Ascending aorta (tissue), 2 donors: Measurements from ENCODE around the gene PTPRR. TPM values are rescaled to one million over a fixed set of nuclear protein-coding genes. Genes with fewer than 3 reads are reported as not detected.
A peak's percentile ranks its signal among the peaks of the same experiment; 100 is the strongest.

ENCODE experiments used
- DNase-seq, 2 donors: peaks; one replicate each; pipeline ENCODE4 v3.0.0-alpha.2; 2019; ENCODE audit warnings: low spot score in 2 of 2
- H3K27ac ChIP-seq, 2 donors: fragments of 200-600 bp; sonication (generic); one replicate each; pipeline ENCODE4 v1.5.1; 2016 to 2017; ENCODE audit warnings: mild to moderate bottlenecking in 1 of 2
- H3K27me3 ChIP-seq: fragments of 200-600 bp; sonication (generic); one replicate; pipeline ENCODE4 v1.5.1; 2017
- H3K36me3 ChIP-seq, 2 donors: fragments of 200-600 bp; sonication (generic); one replicate each; pipeline ENCODE4 v1.5.1; 2016
- H3K4me1 ChIP-seq, 2 donors: fragments of 200-600 bp; sonication (generic); one replicate each; pipeline ENCODE4 v1.5.1; 2016 to 2017; ENCODE audit warnings: mild to moderate bottlenecking in 1 of 2
- H3K4me3 ChIP-seq, 2 donors: fragments of 200-600 bp; sonication (generic); one replicate each; pipeline ENCODE4 v1.5.1; 2016 to 2017; ENCODE audit warnings: mild to moderate bottlenecking in 1 of 2
- H3K9me3 ChIP-seq, 2 donors: fragments of 200-600 bp; sonication (generic); one replicate each; pipeline ENCODE4 v1.5.1; 2016
- CTCF ChIP-seq, 3 experiments: fragments of 200-600 bp in 2 of 3; fragments of 450-650 bp in 1 of 3; sonication (generic) in 2 of 3; IDR thresholded peaks; one replicate each; pipeline ENCODE4 v1.5.1; 2016 to 2019; ENCODE audit warnings: antibody characterized with exemption in 3 of 3, mild to moderate bottlenecking in 1 of 3, moderate library complexity in 1 of 3
- intact Hi-C: fragments of 100-400 bp; cut with DNase I; formaldehyde crosslinking; loops from one replicate; pipeline ENCODE4 v1.15.1; 2023
- total RNA-seq: library from RNA; depleted of rRNA; stranded (reverse); fragments of >200 nt; gene quantifications from one replicate; pipeline ENCODE4 v1.1.0, GENCODE V29; 2016

The PTPRR gene
- total RNA-seq, 1 donor from 2014 or later, result not detected

- intact Hi-C loops, result loop anchor here (1.0 kb wide), 1 partner anchor 116 kb away; no protein-coding TSS in a partner anchor
- Histone ChIP-seq H3K36me3 (no peaks in the 10 kb centered on the region), H3K9me3 (no peaks in the 10 kb centered on the region), H3K4me3 (no peak overlapping the region), H3K4me1 (peaks cover 0 to 2% of the 10 kb centered on the region in 2 donors), H3K27ac (no peak overlapping the region), H3K27me3 (no peaks in the 10 kb centered on the region)
- TF ChIP-seq CTCF (IDR thresholded peaks at IDR 0.05), result peak in 2 of 3 experiments; percentile 26 to 39
- no peak for DNase-seq
These were observed 71.1 kb downstream of the PTPRR start for GRCh38 chr12:70849265-70849960.

GRCh38 chr12:70847871-70848270, 72.7 kb downstream of the PTPRR start:
- Histone ChIP-seq H3K9me3 (no peaks in the 10 kb centered on the region), H3K4me3 (no peak overlapping the region), H3K27me3 (no peaks in the 10 kb centered on the region), H3K27ac (no peak overlapping the region), H3K36me3 (no peaks in the 10 kb centered on the region), H3K4me1 (no peaks in the 10 kb centered on the region)
- intact Hi-C loops, result no loop called here
- no peak for DNase-seq
- no peak for TF ChIP-seq CTCF (IDR thresholded peaks at IDR 0.05)

- Histone ChIP-seq H3K4me3 (no peak overlapping the region), H3K9me3 (no peaks in the 10 kb centered on the region), H3K4me1 (no peaks in the 10 kb centered on the region), H3K36me3 (no peaks in the 10 kb centered on the region), H3K27me3 (no peaks in the 10 kb centered on the region), H3K27ac (no peak overlapping the region)
- intact Hi-C loops, result no loop called here
- TF ChIP-seq CTCF (IDR thresholded peaks at IDR 0.05), result no peak
- DNase-seq, result no peak
These were observed 75.3 kb downstream of the PTPRR start for GRCh38 chr12:70845268-70845667.

GRCh38 chr12:70843363-70843762, 77.2 kb downstream of the PTPRR start:
- no peak for DNase-seq
- Histone ChIP-seq H3K4me3 (no peak overlapping the region), H3K9me3 (no peaks in the 10 kb centered on the region), H3K27me3 (no peaks in the 10 kb centered on the region), H3K27ac (no peak overlapping the region), H3K4me1 (no peaks in the 10 kb centered on the region), H3K36me3 (no peaks in the 10 kb centered on the region)
- intact Hi-C loops, result no loop called here
- TF ChIP-seq CTCF (IDR thresholded peaks at IDR 0.05), result no peak

GRCh38 chr12:70842942-70843341, 77.6 kb downstream of the PTPRR start:
- Histone ChIP-seq H3K36me3 (no peaks in the 10 kb centered on the region), H3K4me3 (no peak overlapping the region), H3K9me3 (no peaks in the 10 kb centered on the region), H3K27me3 (no peaks in the 10 kb centered on the region), H3K4me1 (no peaks in the 10 kb centered on the region), H3K27ac (no peak overlapping the region)
- DNase-seq, result no peak
- intact Hi-C loops, result no loop called here
- TF ChIP-seq CTCF (IDR thresholded peaks at IDR 0.05), result no peak
